AG09309 (cell line): ENCODE measurements around the gene IDUA.

ENCODE experiments used
- DNase-seq: peaks from one replicate; pipeline ENCODE4 v3.0.0-alpha.2; 2010; ENCODE audit warnings: low read depth
- H3K4me3 ChIP-seq: 2 replicates; pipeline ENCODE4 v1.5.1; 2011; ENCODE audit warnings: mild to moderate bottlenecking, low read depth, low read length, moderate library complexity; ENCODE audit not compliant: control insufficient read depth
- CTCF ChIP-seq: IDR thresholded peaks from 2 replicates; pipeline ENCODE4 v1.5.1; 2011; ENCODE audit warnings: mild to moderate bottlenecking, low read depth, low read length, inconsistent platforms; ENCODE audit not compliant: insufficient read depth, control insufficient read depth; ENCODE audit errors: missing control alignments

The IDUA gene

GRCh38 chr4:965048-965765, 21.6 kb upstream of the IDUA start:
- TF ChIP-seq CTCF: no peak
- no peak overlapping the region for H3K4me3 ChIP-seq
- no peak for DNase-seq

- no peak for DNase-seq
- TF ChIP-seq CTCF: no peak
- no peak overlapping the region for H3K4me3 ChIP-seq
Measured at GRCh38 chr4:965766-966134, 21.1 kb upstream of the IDUA start.

GRCh38 chr4:966266-967112, 20.4 kb upstream of the IDUA start:
- no peak overlapping the region for H3K4me3 ChIP-seq
- TF ChIP-seq CTCF: no peak
- DNase-seq: no peak

- DNase-seq: no peak
- TF ChIP-seq CTCF: no peak
Measured at GRCh38 chr4:967113-968104, 19.4 kb upstream of the IDUA start.

GRCh38 chr4:968221-968620, 18.6 kb upstream of the IDUA start:
- no peak for DNase-seq
- no peak for TF ChIP-seq CTCF

More at GRCh38 chr4:967113-968104, 19.4 kb upstream of the IDUA start:
- H3K4me3 ChIP-seq: no peak overlapping the region

More at GRCh38 chr4:968221-968620, 18.6 kb upstream of the IDUA start:
- H3K4me3 ChIP-seq: no peak overlapping the region
